H9 (cell line): Measurements from ENCODE around the gene ARFGEF3. TPM values are rescaled to one million over a fixed set of nuclear protein-coding genes. Genes with fewer than 3 reads are reported as not detected.

Experiments used
- DNase-seq: peaks from one replicate; pipeline ENCODE4 v3.0.0-alpha.2; 2017
- H2AFZ ChIP-seq: one replicate; pipeline ENCODE4 v1.6.1; 2013; ENCODE audit warnings: mild to moderate bottlenecking, low read length, control low read depth, moderate library complexity
- H2AK5ac ChIP-seq: 2 replicates; pipeline ENCODE4 v1.6.1; 2013; ENCODE audit warnings: low read length, control low read depth, mixed read lengths; ENCODE audit not compliant: insufficient read length
- H2BK120ac ChIP-seq: one replicate; pipeline ENCODE4 v1.6.1; 2013; ENCODE audit warnings: low read depth, mild to moderate bottlenecking, low read length, control low read depth, inconsistent platforms; ENCODE audit not compliant: poor library complexity, severe bottlenecking
- H2BK12ac ChIP-seq: 2 replicates; pipeline ENCODE4 v1.6.1; 2013; ENCODE audit warnings: low read length, control low read depth, mixed read lengths, low read depth; ENCODE audit not compliant: insufficient read length
- H2BK15ac ChIP-seq: 2 replicates; pipeline ENCODE4 v1.6.1; 2013; ENCODE audit warnings: low read depth, low read length, control low read depth
- H2BK20ac ChIP-seq: one replicate; pipeline ENCODE4 v1.6.1; 2013; ENCODE audit warnings: low read depth, mild to moderate bottlenecking, low read length, control low read depth, inconsistent platforms; ENCODE audit not compliant: poor library complexity, severe bottlenecking
- H2BK5ac ChIP-seq: 2 replicates; pipeline ENCODE4 v1.6.1; 2013; ENCODE audit warnings: low read length, control low read depth, mixed read lengths; ENCODE audit not compliant: insufficient read length
- H3K14ac ChIP-seq: 2 replicates; pipeline ENCODE4 v1.6.1; 2013; ENCODE audit warnings: low read length, control low read depth; ENCODE audit not compliant: insufficient read depth
- H3K18ac ChIP-seq: 2 replicates; pipeline ENCODE4 v1.6.1; 2013; ENCODE audit warnings: low read depth, mild to moderate bottlenecking, mixed read lengths, low read length, control low read depth; ENCODE audit not compliant: insufficient read length
- H3K23ac ChIP-seq: 2 replicates; pipeline ENCODE4 v1.6.1; 2013; ENCODE audit warnings: low read length, control low read depth, mixed read lengths, low read depth; ENCODE audit not compliant: insufficient read length
- H3K23me2 ChIP-seq: 2 replicates; pipeline ENCODE4 v1.6.1; 2013; ENCODE audit warnings: low read depth, mild to moderate bottlenecking, mixed read lengths, low read length, control low read depth; ENCODE audit not compliant: insufficient read length, poor library complexity, severe bottlenecking
- H3K27ac ChIP-seq: 2 replicates; pipeline ENCODE4 v1.5.1; 2013; ENCODE audit warnings: low read length, control low read depth, mixed read lengths, low read depth; ENCODE audit not compliant: insufficient read length
- H3K27me3 ChIP-seq: 2 replicates; pipeline ENCODE4 v1.6.1; 2013; ENCODE audit warnings: low read length, control low read depth, inconsistent platforms; ENCODE audit not compliant: insufficient read depth
- H3K4ac ChIP-seq: 2 replicates; pipeline ENCODE4 v1.6.1; 2013; ENCODE audit warnings: low read depth, mild to moderate bottlenecking, control low read depth, inconsistent platforms, low read length, moderate library complexity
- H3K4me1 ChIP-seq: 2 replicates; pipeline ENCODE4 v1.6.1; 2013; ENCODE audit warnings: low read length, control low read depth, inconsistent platforms; ENCODE audit not compliant: insufficient read depth
- H3K4me2 ChIP-seq: 2 replicates; pipeline ENCODE4 v1.6.1; 2013; ENCODE audit warnings: low read length, control low read depth, mixed read lengths; ENCODE audit not compliant: insufficient read length, insufficient read depth
- H3K56ac ChIP-seq: 2 replicates; pipeline ENCODE4 v1.6.1; 2013; ENCODE audit warnings: low read depth, mild to moderate bottlenecking, mixed read lengths, low read length, control low read depth; ENCODE audit not compliant: insufficient read length
- H3K79me1 ChIP-seq: 2 replicates; pipeline ENCODE4 v1.6.1; 2013; ENCODE audit warnings: low read depth, mild to moderate bottlenecking, moderate library complexity, low read length, control low read depth, inconsistent platforms; ENCODE audit not compliant: insufficient read depth, poor library complexity, severe bottlenecking
- H3K79me2 ChIP-seq: 2 replicates; pipeline ENCODE4 v1.6.1; 2013; ENCODE audit warnings: low read length, control low read depth, inconsistent platforms; ENCODE audit not compliant: insufficient read depth
- H3K9ac ChIP-seq: 2 replicates; pipeline ENCODE4 v1.6.1; 2013; ENCODE audit warnings: low read length, control low read depth, mixed read lengths; ENCODE audit not compliant: insufficient read length; ENCODE audit errors: extremely low read depth
- H3K9me3 ChIP-seq: one replicate; pipeline ENCODE4 v1.6.1; 2013; ENCODE audit warnings: low read depth, low read length, inconsistent platforms; ENCODE audit not compliant: control insufficient read depth
- H3T11ph ChIP-seq: one replicate; pipeline ENCODE4 v1.6.1; 2013; ENCODE audit warnings: mild to moderate bottlenecking, low read length, control low read depth, inconsistent platforms
- H4K20me1 ChIP-seq: one replicate; pipeline ENCODE4 v1.6.1; 2013; ENCODE audit not compliant: control insufficient read depth, insufficient read length, insufficient read depth
- H4K5ac ChIP-seq: 2 replicates; pipeline ENCODE4 v1.6.1; 2013; ENCODE audit warnings: low read depth, mild to moderate bottlenecking, mixed read lengths, low read length, control low read depth; ENCODE audit not compliant: insufficient read length
- H4K8ac ChIP-seq: replicated peaks from 2 replicates; pipeline ENCODE4 v1.6.1; 2013; ENCODE audit warnings: low read length, control low read depth, mixed read lengths, low read depth; ENCODE audit not compliant: insufficient read length
- H4K91ac ChIP-seq: 2 replicates; pipeline ENCODE4 v1.6.1; 2013; ENCODE audit warnings: low read depth, mild to moderate bottlenecking, moderate library complexity, mixed read lengths, low read length, control low read depth; ENCODE audit not compliant: insufficient read length
- H3K27ac Mint-ChIP-seq, 3 experiments: 2 replicates in 2 of 3; 3 replicates in 1 of 3; pipeline ENCODE4 v1.8.0; 2020 to 2021; ENCODE audit warnings: mixed read lengths in 3 of 3, mild to moderate bottlenecking in 1 of 3, moderate library complexity in 1 of 3
- H3K27me3 Mint-ChIP-seq: 2 replicates; pipeline ENCODE4 v1.8.0; 2021; ENCODE audit warnings: low read depth, mild to moderate bottlenecking, moderate library complexity, mixed read lengths
- H3K36me3 Mint-ChIP-seq, 3 experiments: 2 replicates in 2 of 3; 3 replicates in 1 of 3; pipeline ENCODE4 v1.8.0; 2020 to 2021; ENCODE audit warnings: low read depth in 3 of 3, mixed read lengths in 3 of 3; ENCODE audit not compliant: insufficient read depth in 1 of 3
- H3K4me1 Mint-ChIP-seq, 2 experiments: 2 replicates each; pipeline ENCODE4 v1.8.0; 2020; ENCODE audit warnings: mixed read lengths in 2 of 2
- H3K4me3 Mint-ChIP-seq, 2 experiments: 2 replicates in 1 of 2; 3 replicates in 1 of 2; pipeline ENCODE4 v1.8.0; 2020 to 2021; ENCODE audit warnings: mild to moderate bottlenecking in 2 of 2, mixed read lengths in 2 of 2, moderate library complexity in 1 of 2
- H3K9me3 Mint-ChIP-seq, 2 experiments: 2 replicates in 1 of 2; 3 replicates in 1 of 2; pipeline ENCODE4 v1.8.0; 2020; ENCODE audit warnings: mild to moderate bottlenecking in 2 of 2, mixed read lengths in 2 of 2, moderate library complexity in 1 of 2
- WGBS: extraction: QIAGEN DNeasy Blood & Tissue Kit; methylation state at CpG from one replicate; pipeline ENCODE4 v1.1.7; 2013; ENCODE audit warnings: missing lambda C conversion rate, low lambda C conversion rate, mixed read lengths; ENCODE audit not compliant: insufficient read length; ENCODE audit errors: extremely low coverage; 5-methylcytosine and 5-hydroxymethylcytosine counted together
- total RNA-seq: library from RNA; stranded (reverse); gene quantifications from 2 replicates; pipeline ENCODE4 v1.2.1, GENCODE V29; 2021
- TF ChIP-seq, protein P1 (sequence below): fragments of 200-600 bp; sonication (generic); conservative IDR thresholded peaks from 3 replicates; pipeline ENCODE4 v1.8.0; 2021; ENCODE audit warnings: antibody characterized with exemption, mild to moderate bottlenecking

ARFGEF3 gene
- total RNA-seq, 1 experiment from 2014 or later = 13.7 TPM

DNA sequence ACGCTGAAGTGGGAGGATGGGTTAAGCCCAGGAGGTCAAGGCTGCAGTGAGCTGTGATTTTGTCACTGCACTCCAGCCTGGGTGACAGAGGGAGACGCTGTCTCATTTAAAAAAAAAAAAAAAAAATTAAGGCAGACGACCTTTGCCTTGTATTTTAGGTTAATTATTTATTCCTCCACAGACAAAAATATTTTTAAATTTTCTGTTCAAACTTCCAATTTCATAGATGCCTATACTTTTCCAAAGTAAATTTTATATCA, 209.6 kb downstream of the ARFGEF3 start:
- H3T11ph ChIP-seq = no peak overlapping the region
- no peak overlapping the region for H3K4me3 Mint-ChIP-seq
- H3K4ac ChIP-seq = no peak overlapping the region
- H3K23me2 ChIP-seq = no peaks in the 10 kb centered on the region
- TF ChIP-seq, protein P1, sequence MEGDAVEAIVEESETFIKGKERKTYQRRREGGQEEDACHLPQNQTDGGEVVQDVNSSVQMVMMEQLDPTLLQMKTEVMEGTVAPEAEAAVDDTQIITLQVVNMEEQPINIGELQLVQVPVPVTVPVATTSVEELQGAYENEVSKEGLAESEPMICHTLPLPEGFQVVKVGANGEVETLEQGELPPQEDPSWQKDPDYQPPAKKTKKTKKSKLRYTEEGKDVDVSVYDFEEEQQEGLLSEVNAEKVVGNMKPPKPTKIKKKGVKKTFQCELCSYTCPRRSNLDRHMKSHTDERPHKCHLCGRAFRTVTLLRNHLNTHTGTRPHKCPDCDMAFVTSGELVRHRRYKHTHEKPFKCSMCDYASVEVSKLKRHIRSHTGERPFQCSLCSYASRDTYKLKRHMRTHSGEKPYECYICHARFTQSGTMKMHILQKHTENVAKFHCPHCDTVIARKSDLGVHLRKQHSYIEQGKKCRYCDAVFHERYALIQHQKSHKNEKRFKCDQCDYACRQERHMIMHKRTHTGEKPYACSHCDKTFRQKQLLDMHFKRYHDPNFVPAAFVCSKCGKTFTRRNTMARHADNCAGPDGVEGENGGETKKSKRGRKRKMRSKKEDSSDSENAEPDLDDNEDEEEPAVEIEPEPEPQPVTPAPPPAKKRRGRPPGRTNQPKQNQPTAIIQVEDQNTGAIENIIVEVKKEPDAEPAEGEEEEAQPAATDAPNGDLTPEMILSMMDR = no peak
- no peak overlapping the region for H3K18ac ChIP-seq
- H3K27ac ChIP-seq = no peak overlapping the region
- H3K27me3 ChIP-seq = no peaks in the 10 kb centered on the region
- H3K79me1 ChIP-seq = no peaks in the 10 kb centered on the region
- H3K14ac ChIP-seq = no peak overlapping the region
- H2AK5ac ChIP-seq = no peak overlapping the region
- DNase-seq = no peak
- H3K79me2 ChIP-seq = no peaks in the 10 kb centered on the region
- peaks cover 9 to 11% of the 10 kb centered on the region in 2 experiments for H3K4me1 Mint-ChIP-seq
- H3K9me3 Mint-ChIP-seq = peaks cover 5 to 11% of the 10 kb centered on the region in 2 experiments
- H2BK20ac ChIP-seq = no peak overlapping the region
- H3K4me2 ChIP-seq = no peak overlapping the region
- no peak overlapping the region for H4K5ac ChIP-seq
- H3K56ac ChIP-seq = no peak overlapping the region
- no peak overlapping the region for H3K23ac ChIP-seq
- no peaks in the 10 kb centered on the region for H4K20me1 ChIP-seq
- H2AFZ ChIP-seq = no peak overlapping the region
- no peak overlapping the region for H3K27ac Mint-ChIP-seq
- no peak overlapping the region for H3K9ac ChIP-seq
- H2BK15ac ChIP-seq = no peak overlapping the region
- H4K8ac ChIP-seq = no peak overlapping the region
- H4K91ac ChIP-seq = no peak overlapping the region
- H2BK5ac ChIP-seq = no peak overlapping the region
- no peak overlapping the region for H2BK12ac ChIP-seq
- H2BK120ac ChIP-seq = no peak overlapping the region
- H3K4me1 ChIP-seq = no peaks in the 10 kb centered on the region
- peaks cover 2 to 6% (median 2%) of the 10 kb centered on the region in 3 experiments; a peak in 5 of 7 replicates for H3K36me3 Mint-ChIP-seq
- no peaks in the 10 kb centered on the region for H3K9me3 ChIP-seq
- no peaks in the 10 kb centered on the region for H3K27me3 Mint-ChIP-seq
- WGBS = no CpG with 5 or more reads among the region's 3 CpGs
